Astrocyte of the spinal cord (primary cell): ENCODE measurements around the gene KDM8.

Experiments used
- DNase-seq: peaks from one replicate; pipeline ENCODE4 v3.0.0; 2011; ENCODE audit warnings: low read depth, low spot score
- H3K4me3 ChIP-seq: 2 replicates; pipeline ENCODE4 v1.5.1; 2011; ENCODE audit warnings: low read depth, mild to moderate bottlenecking, low read length, moderate library complexity
- in situ Hi-C: cut with HindIII; loops from 2 replicates; pipeline ENCODE4 v1.10.0; 2017; ENCODE audit warnings: low sequenced_read_pairs
- TF ChIP-seq, protein P1 (sequence below): IDR thresholded peaks from 2 replicates; pipeline ENCODE4 v1.5.1; 2012; ENCODE audit warnings: low read depth, mild to moderate bottlenecking, low read length, inconsistent platforms

Gene KDM8

DNA sequence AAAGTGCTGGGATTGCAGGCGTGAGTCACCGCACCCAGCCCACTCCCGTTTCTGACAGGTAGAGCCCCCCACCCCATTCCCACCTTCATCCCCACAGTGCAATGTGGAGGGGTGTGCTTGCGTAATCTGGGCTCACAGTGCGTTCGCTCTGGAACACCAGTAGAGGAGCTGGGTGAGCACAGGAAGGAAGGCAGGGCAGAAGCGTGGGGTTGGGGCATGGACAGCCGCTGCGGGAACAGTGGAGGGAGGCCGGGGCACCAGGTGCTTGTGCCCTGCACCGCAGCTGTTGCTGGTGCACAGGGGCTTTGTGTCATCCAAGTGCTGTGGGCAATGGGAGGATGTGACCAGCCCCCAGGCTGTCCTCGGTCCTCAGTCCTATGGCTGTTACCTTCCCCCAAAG is 24.7 kb downstream of the KDM8 start:
- no peak overlapping the region for H3K4me3 ChIP-seq
- TF ChIP-seq, protein P1, sequence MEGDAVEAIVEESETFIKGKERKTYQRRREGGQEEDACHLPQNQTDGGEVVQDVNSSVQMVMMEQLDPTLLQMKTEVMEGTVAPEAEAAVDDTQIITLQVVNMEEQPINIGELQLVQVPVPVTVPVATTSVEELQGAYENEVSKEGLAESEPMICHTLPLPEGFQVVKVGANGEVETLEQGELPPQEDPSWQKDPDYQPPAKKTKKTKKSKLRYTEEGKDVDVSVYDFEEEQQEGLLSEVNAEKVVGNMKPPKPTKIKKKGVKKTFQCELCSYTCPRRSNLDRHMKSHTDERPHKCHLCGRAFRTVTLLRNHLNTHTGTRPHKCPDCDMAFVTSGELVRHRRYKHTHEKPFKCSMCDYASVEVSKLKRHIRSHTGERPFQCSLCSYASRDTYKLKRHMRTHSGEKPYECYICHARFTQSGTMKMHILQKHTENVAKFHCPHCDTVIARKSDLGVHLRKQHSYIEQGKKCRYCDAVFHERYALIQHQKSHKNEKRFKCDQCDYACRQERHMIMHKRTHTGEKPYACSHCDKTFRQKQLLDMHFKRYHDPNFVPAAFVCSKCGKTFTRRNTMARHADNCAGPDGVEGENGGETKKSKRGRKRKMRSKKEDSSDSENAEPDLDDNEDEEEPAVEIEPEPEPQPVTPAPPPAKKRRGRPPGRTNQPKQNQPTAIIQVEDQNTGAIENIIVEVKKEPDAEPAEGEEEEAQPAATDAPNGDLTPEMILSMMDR, result no peak
- in situ Hi-C loops, result no loop called here
- no peak for DNase-seq

DNA sequence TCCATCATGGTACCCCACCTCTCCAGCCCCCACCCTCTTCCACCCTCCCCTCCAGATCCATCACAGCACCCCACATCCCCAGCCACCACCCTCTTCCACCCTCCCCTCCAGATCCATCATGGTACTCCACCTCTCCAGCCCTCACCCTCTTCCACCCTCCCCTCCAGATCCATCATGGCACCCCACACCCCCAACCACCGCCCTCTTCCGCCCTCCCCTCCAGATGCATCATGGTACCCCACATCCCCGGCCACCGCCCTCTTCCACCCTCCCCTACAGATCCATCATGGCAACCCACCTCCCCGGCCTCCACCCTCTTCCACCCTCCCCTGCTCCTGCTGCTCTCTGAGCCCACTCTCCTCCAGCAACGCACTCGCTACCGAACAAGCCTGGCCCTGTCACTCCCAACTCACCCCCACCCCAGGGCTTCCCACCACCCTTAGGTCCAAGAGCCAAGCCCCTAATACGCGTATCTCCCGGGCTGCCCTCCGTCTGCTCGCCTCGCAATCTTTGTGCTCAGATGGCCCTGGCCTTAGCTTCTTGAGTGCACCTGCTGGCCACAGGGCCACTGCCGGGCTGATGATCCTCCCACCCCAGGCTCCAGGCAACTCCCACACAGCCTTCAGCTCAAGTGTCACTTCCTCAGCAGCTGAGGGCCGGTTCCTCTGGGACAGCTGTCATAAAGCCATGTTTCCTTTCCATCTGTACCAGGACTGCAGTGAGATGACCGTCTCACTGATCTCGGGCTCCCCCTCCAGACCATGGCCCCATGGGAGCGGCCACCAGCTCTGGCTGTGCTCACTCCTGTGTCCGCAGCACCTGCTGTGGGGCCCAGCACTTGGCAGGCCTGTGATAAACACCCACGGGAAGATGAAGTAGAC is 25.5 kb downstream of the KDM8 start:
- H3K4me3 ChIP-seq, result no peak overlapping the region
- TF ChIP-seq, protein P1, result no peak
- no peak for DNase-seq
- in situ Hi-C loops, result no loop called here

DNA sequence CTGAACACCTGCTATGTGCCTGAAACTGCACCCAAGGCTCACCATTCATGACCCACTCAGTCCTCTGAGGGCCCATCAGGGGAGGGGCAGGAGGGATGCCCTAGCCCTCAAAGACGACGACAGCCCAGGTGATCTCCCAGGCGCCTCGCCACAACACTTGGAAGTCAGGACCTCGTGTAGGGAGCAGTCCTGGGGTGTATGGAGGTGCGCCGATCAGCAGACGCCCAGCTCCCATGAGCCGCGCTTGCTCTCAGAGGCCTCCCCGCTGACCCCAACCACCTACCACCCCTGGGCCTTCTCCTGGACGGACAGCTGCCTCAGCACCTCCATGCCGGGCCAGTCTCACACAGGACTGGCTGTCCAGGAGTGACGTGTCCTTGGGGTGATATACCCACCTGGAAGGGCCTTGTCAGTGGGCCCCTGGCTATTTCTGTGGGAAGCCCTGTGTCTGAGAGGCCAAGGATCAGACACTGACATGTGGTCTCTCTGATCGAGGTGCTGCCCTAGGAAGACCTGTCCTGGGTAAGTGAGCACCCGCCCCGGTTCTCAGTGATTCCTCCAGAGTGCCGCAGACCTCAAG is 26.7 kb downstream of the KDM8 start:
- TF ChIP-seq, protein P1, result no peak
- H3K4me3 ChIP-seq, result no peak overlapping the region
- in situ Hi-C loops, result no loop called here
- DNase-seq, result no peak

DNA sequence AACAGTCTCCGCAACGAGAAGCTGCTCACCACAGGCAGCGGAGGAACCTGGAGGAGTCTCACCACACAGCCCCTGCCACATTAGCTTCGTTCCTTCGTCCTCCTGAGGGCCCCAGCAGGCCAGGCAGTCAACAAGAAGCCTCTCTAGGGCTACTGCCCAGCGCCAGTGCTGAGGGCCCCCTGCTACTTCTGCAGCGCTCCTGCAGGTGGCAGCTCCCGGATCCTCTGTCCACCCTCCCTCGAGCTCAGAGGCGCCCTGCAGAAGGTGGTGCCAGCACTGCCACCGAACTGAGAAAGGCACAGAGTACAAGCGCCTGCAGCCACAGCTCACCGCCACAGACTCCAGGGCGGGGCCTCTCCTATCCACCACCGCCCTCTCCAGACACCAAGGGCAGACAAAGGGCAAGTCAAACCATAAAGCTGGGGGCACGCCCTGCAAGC is 27.3 kb downstream of the KDM8 start:
- TF ChIP-seq, protein P1, result no peak

DNA sequence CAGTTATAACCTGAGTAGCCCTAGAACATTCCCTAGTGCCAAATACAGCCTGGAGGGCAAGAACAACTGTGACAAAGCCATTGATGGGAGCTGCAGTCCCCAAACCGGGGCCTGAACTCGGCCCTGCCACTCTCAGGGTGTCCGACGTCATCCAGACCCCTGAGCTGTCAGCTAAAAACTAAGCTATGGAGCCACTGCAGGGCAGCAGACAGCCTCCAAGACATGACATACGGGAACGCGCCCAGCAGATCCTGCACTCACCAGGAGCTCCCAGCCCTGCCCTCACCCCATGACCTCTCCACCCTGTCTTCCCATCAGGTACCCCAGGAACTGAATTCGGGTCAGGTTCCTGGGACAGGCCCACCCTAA is 28.4 kb downstream of the KDM8 start:
- TF ChIP-seq, protein P1, result no peak
- in situ Hi-C loops, result no loop called here
- DNase-seq, result no peak
- H3K4me3 ChIP-seq, result no peak overlapping the region

More for the DNA sequence above, 27.3 kb downstream of the KDM8 start:
- no peak for DNase-seq
- in situ Hi-C loops, result no loop called here
- no peak overlapping the region for H3K4me3 ChIP-seq

DNA sequence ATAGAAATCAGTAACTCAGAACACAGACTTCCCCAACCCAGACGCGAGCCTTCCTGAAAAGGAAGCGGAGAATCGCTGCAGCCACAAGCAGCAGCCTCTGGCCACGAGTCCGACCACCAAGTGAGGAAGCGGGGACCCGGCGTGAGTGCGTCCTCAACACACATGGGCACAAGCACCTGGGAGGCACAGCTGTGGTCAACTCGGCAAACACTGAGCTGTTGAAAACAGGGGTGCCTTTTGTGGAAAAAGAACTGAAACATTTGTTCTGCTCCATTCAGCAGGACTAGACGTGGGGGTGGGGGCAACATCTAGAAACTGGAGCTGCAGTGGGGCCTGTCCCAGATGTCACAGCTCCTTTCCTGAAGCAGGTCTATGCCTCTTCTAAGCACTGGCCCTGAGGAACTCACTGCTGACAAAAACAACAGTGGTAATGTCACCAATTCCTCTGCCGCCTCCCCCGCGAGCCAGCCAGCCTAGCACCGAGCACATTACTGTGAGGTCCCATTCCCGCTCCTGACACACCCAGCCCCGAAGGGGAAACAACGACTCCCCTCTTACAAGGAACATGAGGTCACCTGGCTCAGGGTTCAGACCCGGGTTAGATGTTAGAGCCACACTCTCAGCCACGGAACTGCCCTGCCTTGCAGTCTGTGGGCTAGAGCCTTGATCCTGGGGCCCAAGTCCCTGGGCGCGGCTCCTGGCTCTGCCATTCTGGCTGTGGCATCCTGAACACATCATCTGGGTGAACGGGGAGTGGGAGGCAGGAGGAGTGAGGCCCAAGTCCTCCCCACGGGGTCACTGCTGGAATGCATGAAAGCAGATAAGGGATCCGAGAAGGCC is 29.0 kb downstream of the KDM8 start:
- TF ChIP-seq, protein P1, result no peak
- in situ Hi-C loops, result no loop called here
- DNase-seq, result no peak
- no peak overlapping the region for H3K4me3 ChIP-seq
